Skeletal muscle satellite cell (primary cell): ENCODE results near the gene CDC25C.
"Not testable (repeated sequence)": the region's sequence is repeated elsewhere in the genome, so short reads cannot be mapped to it uniquely, and the experiment has no call there.

Experiments
- H3K27me3 ChIP-seq: 2 replicates; pipeline ENCODE4 v1.7.0; 2013; ENCODE audit warnings: low read length; ENCODE audit not compliant: control insufficient read depth, insufficient read depth
- H3K36me3 ChIP-seq: 2 replicates; pipeline ENCODE4 v1.7.0; 2013; ENCODE audit warnings: mild to moderate bottlenecking, control low read depth, low read length; ENCODE audit not compliant: insufficient read depth
- H3K4me1 ChIP-seq: 2 replicates; pipeline ENCODE4 v1.7.0; 2013; ENCODE audit warnings: low read length; ENCODE audit not compliant: control insufficient read depth, insufficient read depth
- H3K4me2 ChIP-seq: 2 replicates; pipeline ENCODE4 v1.7.0; 2013; ENCODE audit warnings: mild to moderate bottlenecking, low read length
- H3K4me3 ChIP-seq: 2 replicates; pipeline ENCODE4 v1.7.0; 2013; ENCODE audit warnings: low read length
- H3K9ac ChIP-seq: 2 replicates; pipeline ENCODE4 v1.7.0; 2013; ENCODE audit warnings: mild to moderate bottlenecking, low read depth, low read length, moderate library complexity
- H3K9me3 ChIP-seq: replicated peaks from 2 replicates; pipeline ENCODE4 v1.7.0; 2013; ENCODE audit warnings: mild to moderate bottlenecking, control low read depth, low read length

The CDC25C gene

DNA sequence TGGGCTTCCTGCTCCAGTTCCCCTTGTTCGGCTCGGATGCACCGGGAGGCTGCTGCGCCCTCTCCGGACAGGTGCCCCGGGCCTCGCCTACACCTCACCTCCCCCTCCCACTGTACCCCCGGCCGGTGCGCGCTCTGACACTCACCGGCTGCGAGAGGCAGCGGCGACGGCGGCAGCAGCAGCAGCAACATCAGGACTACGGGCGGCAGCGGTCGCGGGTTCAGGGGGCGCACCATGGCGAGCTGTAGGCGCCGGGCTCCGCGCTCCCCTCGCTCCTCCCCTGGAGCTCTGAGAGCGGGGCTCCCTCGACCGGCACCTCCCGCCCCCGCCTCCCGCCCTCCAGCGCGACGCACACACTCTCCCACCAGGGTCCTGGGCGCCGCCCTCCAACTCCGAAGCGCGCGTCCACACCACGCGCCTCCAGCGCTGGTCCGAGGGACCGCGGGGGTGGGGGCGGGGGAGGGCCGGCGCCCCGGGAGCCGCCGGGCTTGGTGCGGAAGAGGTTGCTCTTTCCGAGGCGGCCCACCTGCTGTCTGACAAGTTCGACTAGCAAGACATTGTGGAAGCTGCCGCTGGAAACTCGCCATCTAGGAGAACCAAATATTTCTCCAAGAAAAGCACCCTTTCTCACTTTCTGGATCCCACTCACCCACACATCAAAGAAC lies 57.3 kb downstream of the CDC25C start, which contains the start of gene GFRA3:
Gene GFRA3 (minus strand): TSS at position 433 of the 665 bp plus-strand sequence. CDS start 197 bp downstream, at position 236.
- H3K4me3 ChIP-seq, result peak within 1 kb of the TSS; percentile 61
- H3K4me1 ChIP-seq, result peaks cover 4% of the 10 kb centered on the region
- H3K9ac ChIP-seq, result no peak within 1 kb of the TSS
- H3K9me3 ChIP-seq, result no peaks in the 10 kb centered on the region
- H3K4me2 ChIP-seq, result peak within 1 kb of the TSS; percentile 81
- peaks cover 23% of the 10 kb centered on the region for H3K27me3 ChIP-seq
- no peaks in the 10 kb centered on the region for H3K36me3 ChIP-seq

- no peaks in the 10 kb centered on the region for H3K36me3 ChIP-seq
- H3K4me2 ChIP-seq, result peak overlapping the region; percentile 81
- peaks cover 4% of the 10 kb centered on the region for H3K4me1 ChIP-seq
- H3K9me3 ChIP-seq, result no peaks in the 10 kb centered on the region
- peak overlapping the region; percentile 61 for H3K4me3 ChIP-seq
- H3K27me3 ChIP-seq, result peaks cover 23% of the 10 kb centered on the region
- no peak overlapping the region for H3K9ac ChIP-seq
Measured at GRCh38 chr5:138273834-138274188, 57.8 kb downstream of the CDC25C start.

DNA sequence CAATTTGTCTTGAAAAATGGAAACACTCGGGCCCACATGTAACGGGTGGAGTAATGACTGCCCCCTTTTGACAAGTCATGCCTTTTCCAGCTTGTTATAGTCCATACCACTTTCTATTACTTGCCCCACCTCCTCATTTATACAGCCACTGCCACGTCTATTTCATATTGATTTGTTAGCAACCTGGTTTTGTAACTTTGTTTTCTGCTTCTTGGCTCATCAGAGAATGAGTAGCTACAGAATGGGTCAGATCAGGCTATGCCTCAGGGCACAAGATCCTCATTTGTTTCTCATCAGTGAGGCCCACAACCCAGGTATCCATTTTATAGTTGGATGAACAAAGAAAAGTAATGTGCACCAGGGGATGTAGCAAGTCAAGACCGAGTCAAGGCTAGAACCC lies 58.9 kb downstream of the CDC25C start:
- Histone ChIP-seq H3K4me2 (no peak overlapping the region), H3K9ac (no peak overlapping the region), H3K4me1 (peaks cover 4% of the 10 kb centered on the region), H3K27me3 (peaks cover 24% of the 10 kb centered on the region), H3K9me3 (no peaks in the 10 kb centered on the region), H3K4me3 (no peak overlapping the region), H3K36me3 (no peaks in the 10 kb centered on the region)

DNA sequence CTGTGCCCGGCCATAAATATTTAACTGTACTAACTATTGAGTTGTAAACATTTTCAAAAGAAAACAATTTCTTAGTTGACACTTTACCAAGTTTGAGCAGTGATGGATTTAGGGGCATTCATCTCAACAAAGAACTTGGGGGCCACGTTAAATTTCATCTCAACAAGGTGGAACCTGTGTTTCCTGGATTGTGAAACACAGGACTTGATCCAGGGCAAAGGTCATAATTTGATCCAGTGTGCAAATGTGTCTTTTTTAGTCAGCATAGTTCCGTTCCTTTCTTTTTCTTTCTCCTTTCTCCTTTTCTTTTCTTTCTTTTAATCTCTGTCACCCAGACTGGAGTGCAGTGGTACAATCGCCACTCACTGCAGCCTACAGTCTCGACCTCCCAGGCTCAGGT lies 60.3 kb downstream of the CDC25C start:
- H3K36me3 ChIP-seq, result no peaks in the 10 kb centered on the region
- no peak overlapping the region for H3K4me3 ChIP-seq
- H3K27me3 ChIP-seq, result peaks cover 32% of the 10 kb centered on the region
- no peaks in the 10 kb centered on the region for H3K9me3 ChIP-seq
- no peak overlapping the region for H3K4me2 ChIP-seq
- H3K9ac ChIP-seq, result no peak overlapping the region
- peaks cover 4% of the 10 kb centered on the region for H3K4me1 ChIP-seq

GRCh38 chr5:138264183-138264582 lies 67.4 kb downstream of the CDC25C start:
- no peak overlapping the region for H3K4me3 ChIP-seq
- H3K4me1 ChIP-seq, result no peaks in the 10 kb centered on the region
- peaks cover 33% of the 10 kb centered on the region for H3K27me3 ChIP-seq
- H3K4me2 ChIP-seq, result no peak overlapping the region
- no peaks in the 10 kb centered on the region for H3K9me3 ChIP-seq
- no peaks in the 10 kb centered on the region for H3K36me3 ChIP-seq
- H3K9ac ChIP-seq, result no peak overlapping the region

DNA sequence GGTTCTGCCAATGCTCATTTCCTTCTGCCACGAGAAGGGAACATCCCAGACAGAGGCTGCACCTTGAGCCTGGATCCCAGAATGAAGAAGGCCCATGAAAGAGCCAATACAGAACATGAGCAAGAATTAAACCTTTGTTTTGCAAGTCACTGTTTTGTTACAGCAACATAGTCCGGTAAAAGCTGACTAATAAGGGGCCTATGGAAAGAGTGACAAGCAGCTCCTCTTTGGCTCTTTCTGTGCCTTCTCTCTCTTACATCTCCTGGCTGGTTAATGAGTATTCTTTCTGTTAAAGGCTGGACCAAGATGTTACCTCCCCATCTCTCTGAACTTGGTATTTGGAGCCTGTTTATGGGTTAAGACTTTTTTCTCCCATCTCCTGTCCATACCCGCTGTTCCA lies 68.0 kb downstream of the CDC25C start:
- Histone ChIP-seq H3K36me3 (no peaks in the 10 kb centered on the region), H3K4me3 (no peak overlapping the region), H3K27me3 (peaks cover 39% of the 10 kb centered on the region), H3K4me1 (no peaks in the 10 kb centered on the region), H3K9me3 (no peaks in the 10 kb centered on the region), H3K9ac (no peak overlapping the region), H3K4me2 (no peak overlapping the region)

DNA sequence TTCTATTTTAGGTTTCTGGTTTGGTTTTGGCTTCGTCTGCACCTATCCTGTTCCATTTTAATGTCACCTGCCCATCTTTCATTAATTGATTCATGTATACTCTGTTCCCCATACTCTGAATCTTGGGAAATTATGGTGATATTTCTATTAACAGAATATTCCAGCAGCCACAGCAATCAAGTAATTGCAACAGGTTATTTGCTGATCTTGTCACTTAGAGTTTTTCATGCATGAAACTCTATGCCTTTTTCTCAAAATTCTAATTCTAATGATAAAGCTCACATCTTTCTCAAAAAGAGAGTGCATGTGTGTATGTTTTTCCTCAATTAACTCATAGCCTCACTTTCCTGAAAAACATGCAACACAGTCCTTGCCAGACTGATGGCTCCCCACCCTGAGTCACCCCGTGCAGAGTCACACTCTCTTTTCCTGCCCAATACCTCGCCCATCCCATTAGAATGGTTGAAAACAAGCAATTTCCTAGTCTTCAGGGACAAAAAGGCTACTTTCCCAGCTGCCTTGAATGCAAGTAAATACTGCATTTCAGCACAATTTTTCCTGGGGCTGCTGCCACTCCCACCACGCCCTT lies 72.8 kb downstream of the CDC25C start:
- Histone ChIP-seq H3K4me2 (no peak overlapping the region), H3K9me3 (no peaks in the 10 kb centered on the region), H3K27me3 (peaks cover 43% of the 10 kb centered on the region), H3K9ac (no peak overlapping the region), H3K4me1 (no peaks in the 10 kb centered on the region), H3K4me3 (no peak overlapping the region), H3K36me3 (no peaks in the 10 kb centered on the region)

DNA sequence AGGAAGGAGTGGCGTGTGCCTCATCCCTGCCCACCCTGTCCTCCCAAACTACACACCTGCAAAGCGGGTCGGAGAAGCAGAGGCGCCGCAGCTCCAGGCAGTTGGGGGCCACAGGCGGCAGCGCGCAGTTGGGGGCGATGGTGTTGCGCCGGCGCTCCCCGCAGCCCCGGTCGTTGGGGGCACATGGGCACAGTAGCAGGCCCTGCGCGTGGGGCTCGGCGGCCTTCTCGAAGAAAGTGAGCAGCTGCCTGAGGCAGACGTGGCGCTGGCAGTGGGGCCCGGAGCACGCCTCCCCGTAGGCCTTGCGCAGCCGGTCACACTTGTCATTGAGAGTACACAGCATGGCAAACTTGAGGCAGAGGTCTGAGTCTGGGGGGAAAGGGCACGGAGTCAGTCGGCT lies 74.0 kb downstream of the CDC25C start:
- Histone ChIP-seq H3K9me3 (no peaks in the 10 kb centered on the region), H3K4me3 (no peak overlapping the region), H3K4me2 (no peak overlapping the region), H3K36me3 (no peaks in the 10 kb centered on the region), H3K27me3 (peaks cover 51% of the 10 kb centered on the region), H3K4me1 (no peaks in the 10 kb centered on the region), H3K9ac (no peak overlapping the region)

- H3K4me2 ChIP-seq, result no peak overlapping the region
- peaks cover 42% of the 10 kb centered on the region for H3K27me3 ChIP-seq
- H3K4me1 ChIP-seq, result no peaks in the 10 kb centered on the region
- H3K9me3 ChIP-seq, result no peaks in the 10 kb centered on the region
- H3K4me3 ChIP-seq, result no peak overlapping the region
- no peak overlapping the region for H3K9ac ChIP-seq
- H3K36me3 ChIP-seq, result no peaks in the 10 kb centered on the region
Measured at GRCh38 chr5:138252944-138253343, 78.7 kb downstream of the CDC25C start.

DNA sequence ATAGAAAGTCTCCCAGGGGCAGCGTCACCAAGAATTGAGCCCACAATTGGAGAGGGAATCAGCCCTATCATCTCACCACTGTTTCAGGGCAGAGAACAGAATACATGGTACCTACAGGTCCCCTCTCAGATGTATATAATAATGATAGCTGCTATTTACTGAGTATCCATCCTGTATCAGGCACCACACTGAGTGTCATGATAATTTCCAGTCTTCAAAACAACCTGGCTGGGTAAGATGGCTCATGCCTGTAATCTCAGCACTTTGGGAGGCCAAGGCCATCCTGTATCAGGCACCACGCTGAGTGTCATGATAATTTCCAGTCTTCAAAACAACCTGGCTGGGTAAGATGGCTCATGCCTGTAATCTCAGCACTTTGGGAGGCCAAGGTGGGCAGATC lies 83.8 kb downstream of the CDC25C start:
- not testable (repeated sequence) for H3K9ac ChIP-seq, H3K4me3 ChIP-seq, H3K9me3 ChIP-seq, H3K36me3 ChIP-seq, H3K4me1 ChIP-seq, H3K4me2 ChIP-seq
- H3K27me3 ChIP-seq, result peaks cover 18% of the 10 kb centered on the region

GRCh38 chr5:138246822-138247221 lies 84.8 kb downstream of the CDC25C start:
- Histone ChIP-seq H3K9ac (no peak overlapping the region), H3K36me3 (no peaks in the 10 kb centered on the region), H3K4me2 (no peak overlapping the region), H3K4me1 (peaks cover 5% of the 10 kb centered on the region), H3K9me3 (no peaks in the 10 kb centered on the region), H3K27me3 (peaks cover 20% of the 10 kb centered on the region), H3K4me3 (no peak overlapping the region)

GRCh38 chr5:138246334-138246733 lies 85.3 kb downstream of the CDC25C start:
- peaks cover 23% of the 10 kb centered on the region for H3K27me3 ChIP-seq
- H3K4me2 ChIP-seq, result no peak overlapping the region
- H3K9me3 ChIP-seq, result no peaks in the 10 kb centered on the region
- no peaks in the 10 kb centered on the region for H3K36me3 ChIP-seq
- H3K4me1 ChIP-seq, result peaks cover 10% of the 10 kb centered on the region
- no peak overlapping the region for H3K9ac ChIP-seq
- no peak overlapping the region for H3K4me3 ChIP-seq
